Vagina (tissue), 2 donors: ENCODE measurements around the gene SLC16A5. TPM values are rescaled to one million over a fixed set of nuclear protein-coding genes. Genes with fewer than 3 reads are reported as not detected.
"Not testable (repeated sequence)": the region's sequence is repeated elsewhere in the genome, so short reads cannot be mapped to it uniquely, and the experiment has no call there.

Experiments used
- DNase-seq, 2 donors: peaks; one replicate each; pipeline ENCODE4 v3.0.0-alpha.2; 2017; ENCODE audit errors: extremely low spot score in 2 of 2
- H3K27ac ChIP-seq: fragments of 200-600 bp; sonication (generic); one replicate; pipeline ENCODE4 v1.5.1; 2019
- H3K27me3 ChIP-seq: fragments of 200-600 bp; sonication (generic); one replicate; pipeline ENCODE4 v1.5.1; 2019
- H3K36me3 ChIP-seq, 2 donors: fragments of 200-600 bp; sonication (generic); one replicate each; pipeline ENCODE4 v1.5.1; 2017 to 2019
- H3K4me1 ChIP-seq: fragments of 200-600 bp; sonication (generic); one replicate; pipeline ENCODE4 v1.5.1; 2019
- H3K4me3 ChIP-seq, 2 donors: fragments of 200-600 bp; sonication (generic); 1 replicate in 1 of 2; 2 replicates in 1 of 2; pipeline ENCODE4 v1.5.1; 2016 to 2019
- H3K9me3 ChIP-seq: fragments of 200-600 bp; sonication (generic); one replicate; pipeline ENCODE4 v1.5.1; 2019
- POLR2A ChIP-seq, 2 donors: fragments of 450-650 bp; IDR thresholded peaks; one replicate each; pipeline ENCODE4 v1.6.1; 2017; ENCODE audit warnings: antibody characterized with exemption in 2 of 2, mild to moderate bottlenecking in 2 of 2, moderate library complexity in 2 of 2
- POLR2AphosphoS5 ChIP-seq, 2 donors: sonication (generic); formaldehyde crosslinking; IDR thresholded peaks; one replicate each; pipeline ENCODE4 v1.9.0; 2017; ENCODE audit warnings: antibody characterized with exemption in 2 of 2, mild to moderate bottlenecking in 2 of 2, low read depth in 1 of 2; ENCODE audit not compliant: insufficient read depth in 1 of 2
- intact Hi-C: fragments of 100-400 bp; cut with DNase I; formaldehyde crosslinking; loops from one replicate; pipeline ENCODE4 v1.15.1; 2023
- total RNA-seq: library from RNA; depleted of rRNA; stranded (reverse); fragments of >200 nt; gene quantifications from one replicate; pipeline ENCODE4 v1.2.3, GENCODE V29; 2016
- TF ChIP-seq, protein P1 (sequence below), 3 experiments: fragments of 450-650 bp in 2 of 3; fragments of 200-600 bp in 1 of 3; sonication (generic) in 1 of 3; IDR thresholded peaks; one replicate each; pipeline ENCODE4 v1.5.1; 2017 to 2019; ENCODE audit warnings: antibody characterized with exemption in 3 of 3, mild to moderate bottlenecking in 2 of 3, moderate library complexity in 2 of 3

The SLC16A5 gene
- total RNA-seq, 1 donor from 2014 or later = 26.8 TPM

DNA sequence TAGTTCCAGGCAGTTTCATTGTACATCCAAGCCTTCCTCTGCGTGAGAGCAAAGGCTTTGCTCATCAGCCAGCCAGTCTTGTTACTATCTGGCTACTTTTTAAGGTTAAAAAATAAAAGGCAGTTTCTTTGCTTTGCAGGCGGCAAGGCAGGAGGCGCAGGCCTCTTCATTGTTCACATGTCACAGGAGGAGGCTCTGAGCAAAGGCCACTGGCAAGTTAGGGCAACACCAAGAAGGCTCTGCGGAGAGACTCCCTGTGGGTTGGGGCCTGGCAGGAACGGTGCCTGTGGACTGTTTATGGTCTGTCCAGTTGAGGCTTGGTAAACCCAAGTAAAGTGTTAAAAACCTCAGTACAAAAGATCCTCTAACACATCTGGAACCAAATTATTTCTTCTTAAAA, 47.7 kb downstream of the SLC16A5 start:
- Histone ChIP-seq H3K27me3 (no peaks in the 10 kb centered on the region), H3K4me1 (peaks cover 10% of the 10 kb centered on the region), H3K4me3 (no peak overlapping the region), H3K36me3 (peaks cover 0 to 6% of the 10 kb centered on the region in 2 donors), H3K9me3 (no peaks in the 10 kb centered on the region), H3K27ac (no peak overlapping the region)
- TF ChIP-seq, protein P1, sequence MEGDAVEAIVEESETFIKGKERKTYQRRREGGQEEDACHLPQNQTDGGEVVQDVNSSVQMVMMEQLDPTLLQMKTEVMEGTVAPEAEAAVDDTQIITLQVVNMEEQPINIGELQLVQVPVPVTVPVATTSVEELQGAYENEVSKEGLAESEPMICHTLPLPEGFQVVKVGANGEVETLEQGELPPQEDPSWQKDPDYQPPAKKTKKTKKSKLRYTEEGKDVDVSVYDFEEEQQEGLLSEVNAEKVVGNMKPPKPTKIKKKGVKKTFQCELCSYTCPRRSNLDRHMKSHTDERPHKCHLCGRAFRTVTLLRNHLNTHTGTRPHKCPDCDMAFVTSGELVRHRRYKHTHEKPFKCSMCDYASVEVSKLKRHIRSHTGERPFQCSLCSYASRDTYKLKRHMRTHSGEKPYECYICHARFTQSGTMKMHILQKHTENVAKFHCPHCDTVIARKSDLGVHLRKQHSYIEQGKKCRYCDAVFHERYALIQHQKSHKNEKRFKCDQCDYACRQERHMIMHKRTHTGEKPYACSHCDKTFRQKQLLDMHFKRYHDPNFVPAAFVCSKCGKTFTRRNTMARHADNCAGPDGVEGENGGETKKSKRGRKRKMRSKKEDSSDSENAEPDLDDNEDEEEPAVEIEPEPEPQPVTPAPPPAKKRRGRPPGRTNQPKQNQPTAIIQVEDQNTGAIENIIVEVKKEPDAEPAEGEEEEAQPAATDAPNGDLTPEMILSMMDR (IDR thresholded peaks at IDR 0.05) = no peak
- TF ChIP-seq POLR2A (IDR thresholded peaks at IDR 0.05) (no peak), POLR2AphosphoS5 (IDR thresholded peaks at IDR 0.05; ENCODE audit: insufficient read depth in 1 of 2, low read depth in 1 of 2) (no peak)
- intact Hi-C loops = no loop called here
- DNase-seq = no peak

DNA sequence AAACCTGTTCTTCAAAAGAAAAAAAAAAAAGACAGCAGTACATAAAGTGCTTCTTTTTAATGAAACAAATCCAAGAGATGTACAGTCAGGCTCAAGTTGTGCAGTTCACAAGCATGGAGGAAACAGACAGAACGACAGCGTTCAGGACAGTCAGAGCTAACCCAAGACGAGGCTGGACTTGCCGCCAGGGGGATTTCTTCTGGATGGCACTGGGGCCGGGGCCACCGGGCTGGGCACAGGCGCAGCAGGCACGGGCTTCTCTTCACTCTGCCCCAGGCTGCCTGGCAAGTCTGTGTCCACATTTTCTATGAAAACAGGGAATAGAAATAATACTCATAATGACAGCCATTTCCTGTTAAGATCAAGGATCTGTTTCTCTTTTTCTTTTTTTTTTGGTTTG, 48.2 kb downstream of the SLC16A5 start:
- intact Hi-C loops = no loop called here
- H3K27ac ChIP-seq = no peak overlapping the region
- TF ChIP-seq, protein P1 (IDR thresholded peaks at IDR 0.05) = no peak
- TF ChIP-seq POLR2AphosphoS5 (IDR thresholded peaks at IDR 0.05; ENCODE audit: insufficient read depth in 1 of 2, low read depth in 1 of 2) = no peak
- no peak for TF ChIP-seq POLR2A (IDR thresholded peaks at IDR 0.05)
- H3K36me3 ChIP-seq = peaks cover 0 to 6% of the 10 kb centered on the region in 2 donors
- no peak overlapping the region for H3K4me3 ChIP-seq
- no peaks in the 10 kb centered on the region for H3K27me3 ChIP-seq
- DNase-seq = no peak
- H3K9me3 ChIP-seq = no peaks in the 10 kb centered on the region
- peaks cover 5% of the 10 kb centered on the region for H3K4me1 ChIP-seq

DNA sequence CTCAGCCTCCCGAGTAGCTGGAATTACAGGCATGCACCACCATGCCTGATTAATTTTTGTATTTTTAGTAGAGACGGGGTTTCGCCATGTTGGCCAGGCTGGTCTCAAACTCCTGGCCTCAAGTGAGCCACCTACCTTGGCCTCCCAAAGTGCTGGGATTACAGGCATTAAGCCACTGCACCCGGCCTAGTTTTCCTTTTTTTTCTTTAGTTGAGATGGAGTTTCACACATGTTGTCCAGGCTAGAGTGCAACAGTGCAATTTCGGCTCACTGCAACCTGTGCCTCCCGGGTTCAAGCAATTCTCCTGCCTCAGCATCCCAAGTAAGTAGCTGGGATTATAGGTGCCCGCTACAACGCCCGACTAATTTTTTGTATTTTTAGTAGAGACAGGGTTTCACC, 50.0 kb downstream of the SLC16A5 start:
- DNase-seq, H3K36me3 ChIP-seq, H3K27ac ChIP-seq, H3K4me3 ChIP-seq, H3K27me3 ChIP-seq, H3K4me1 ChIP-seq, H3K9me3 ChIP-seq, intact Hi-C loops: not testable (repeated sequence)

DNA sequence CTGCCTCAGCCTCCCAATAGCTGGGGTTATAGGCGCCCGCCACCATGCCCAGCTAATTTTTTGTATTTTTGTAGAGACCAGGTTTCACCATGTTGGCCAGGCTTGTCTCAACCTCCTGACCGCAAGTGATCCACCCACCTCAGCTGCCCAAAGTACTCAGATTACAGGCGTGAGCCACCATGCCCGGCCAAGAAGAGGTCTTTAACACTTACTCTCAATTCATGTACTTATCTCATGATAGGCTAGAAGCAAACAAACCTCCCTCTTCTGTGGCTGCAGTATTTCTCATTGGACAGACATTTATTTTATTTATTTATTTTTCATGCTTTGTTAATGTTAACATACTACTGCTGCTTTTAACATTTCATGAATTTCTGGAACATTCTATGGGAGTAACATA, 50.8 kb downstream of the SLC16A5 start:
- Histone ChIP-seq H3K36me3 (peaks cover 0 to 7% of the 10 kb centered on the region in 2 donors), H3K4me1 (peaks cover 5% of the 10 kb centered on the region)

DNA sequence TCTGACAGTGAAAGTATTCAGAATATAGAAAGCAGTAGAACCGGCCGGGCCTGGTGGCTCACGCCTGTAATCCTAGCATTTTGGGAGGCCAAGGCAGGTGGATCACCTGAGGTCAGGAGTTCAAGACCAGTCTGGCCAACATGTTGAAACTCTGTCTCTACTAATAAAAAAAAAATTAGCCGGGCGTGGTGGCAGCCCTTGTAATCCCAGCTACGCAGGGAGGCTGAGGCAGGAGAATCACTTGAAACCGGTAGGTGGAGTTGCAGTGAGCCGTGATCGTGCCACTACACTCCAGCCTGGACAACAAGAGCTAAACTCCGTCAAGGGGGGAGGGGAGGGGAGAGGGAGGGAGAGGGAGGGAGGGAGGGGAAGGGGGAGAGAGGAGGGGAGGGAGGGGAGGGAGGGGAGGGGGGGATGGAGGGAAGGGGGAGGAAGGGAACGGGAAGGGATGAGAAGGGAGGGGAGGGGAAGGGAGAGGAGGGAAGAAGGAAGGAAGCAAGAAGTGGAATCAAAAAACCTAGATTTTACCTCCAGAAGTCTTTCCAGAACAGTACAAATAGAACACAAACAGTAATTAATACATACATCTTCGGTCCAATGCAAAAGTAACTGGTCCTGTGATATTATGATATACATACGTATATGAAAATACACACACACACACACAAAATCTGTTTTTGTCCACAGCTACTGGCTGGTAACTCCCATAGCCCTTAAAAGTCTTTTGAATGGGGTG, 54.6 kb downstream of the SLC16A5 start:
- intact Hi-C loops = no loop called here

More for the DNA sequence above, 50.8 kb downstream of the SLC16A5 start:
- intact Hi-C loops = no loop called here
- no peak for DNase-seq
- no peak overlapping the region for H3K4me3 ChIP-seq
- no peaks in the 10 kb centered on the region for H3K9me3 ChIP-seq
- no peak overlapping the region for H3K27ac ChIP-seq
- H3K27me3 ChIP-seq = no peaks in the 10 kb centered on the region
- no peak for TF ChIP-seq POLR2AphosphoS5 (IDR thresholded peaks at IDR 0.05; ENCODE audit: insufficient read depth in 1 of 2, low read depth in 1 of 2)
- TF ChIP-seq, protein P1 (IDR thresholded peaks at IDR 0.05) = no peak
- TF ChIP-seq POLR2A (IDR thresholded peaks at IDR 0.05) = no peak

More for the DNA sequence above, 54.6 kb downstream of the SLC16A5 start:
- no peak for DNase-seq
- Histone ChIP-seq H3K9me3 (no peaks in the 10 kb centered on the region), H3K36me3 (peaks cover 0 to 41% of the 10 kb centered on the region in 2 donors), H3K4me1 (no peaks in the 10 kb centered on the region), H3K27me3 (no peaks in the 10 kb centered on the region), H3K27ac (no peak overlapping the region), H3K4me3 (no peak overlapping the region)
- TF ChIP-seq POLR2A (IDR thresholded peaks at IDR 0.05) (no peak), POLR2AphosphoS5 (IDR thresholded peaks at IDR 0.05; ENCODE audit: insufficient read depth in 1 of 2, low read depth in 1 of 2) (no peak)
- TF ChIP-seq, protein P1 (IDR thresholded peaks at IDR 0.05) = no peak
